ENCODE measurements around the gene SSPN. TPM values are rescaled to one million over a fixed set of nuclear protein-coding genes. Genes with fewer than 3 reads are reported as not detected.

Gene SSPN
- total and polyA plus RNA-seq, 9 of the 15 experiments (the other 6 are each of a cell fraction or from before 2014, with no cell fraction given): 0.40 TPM; not detected in 8

DNA sequence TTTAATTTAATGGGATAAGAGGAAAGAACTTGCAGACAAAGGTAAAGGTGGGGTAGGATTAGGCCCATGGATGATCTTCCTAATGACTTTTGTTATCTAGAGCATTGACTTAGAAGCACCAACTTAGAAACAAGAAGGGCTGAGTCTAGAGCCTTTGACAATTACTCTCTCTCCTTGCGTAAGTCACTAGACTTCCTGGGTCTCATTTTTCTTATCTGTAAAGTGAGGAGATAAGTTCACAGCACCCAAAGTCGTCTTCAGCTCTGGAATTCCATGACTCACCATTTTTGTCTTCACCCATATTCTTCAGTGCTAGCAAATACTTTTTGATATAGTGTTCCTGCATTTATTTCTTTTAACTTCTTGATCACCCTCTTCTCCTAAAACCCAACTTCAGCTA lies 75.7 kb downstream of the SSPN start:
- no peak overlapping the region for H3K4me3 ChIP-seq
- H3K4me1 ChIP-seq (replicated peaks in 1 of 2; ENCODE audit: control insufficient read depth in 2 of 2, insufficient read depth in 2 of 2, low read length in 2 of 2): peaks cover 22 to 50% of the 10 kb centered on the region in 2 experiments; a peak in 4 of 5 replicates
- H3K4me2 ChIP-seq (ENCODE audit: insufficient read depth, low read length): peak overlapping the region; percentile 49
- H3K9me1 ChIP-seq (ENCODE audit: control insufficient read depth, insufficient read depth, low read length): no peaks in the 10 kb centered on the region
- CTCF ChIA-PET (ENCODE audit: low intra/inter-chr PET ratio): no interaction called here
- no peaks in the 10 kb centered on the region for H3K36me3 ChIP-seq (ENCODE audit: control insufficient read depth, insufficient read depth, low read length)
- H3K27me3 ChIP-seq (ENCODE audit: control insufficient read depth in 2 of 2, insufficient read depth in 2 of 2, low read length in 2 of 2): no peaks in the 10 kb centered on the region
- H3K27ac ChIP-seq (ENCODE audit: extremely low read depth, low read depth, low read length): peak overlapping the region; percentile 58
- 4% methylated on average over 2 of the region's 2 CpGs for WGBS (ENCODE audit: insufficient coverage, low coverage, missing lambda C conversion rate)
- intact Hi-C loops (cut with micrococcal nuclease) (no loop called here), in situ Hi-C loops (cut with MboI) (no loop called here)
- H4K20me1 ChIP-seq (replicated peaks; ENCODE audit: control insufficient read depth, insufficient read depth, low read length): no peaks in the 10 kb centered on the region
- no peak overlapping the region for H3K9ac ChIP-seq (ENCODE audit: insufficient read depth in 1 of 2, low read depth in 2 of 2, low read length in 2 of 2)
- H2AFZ ChIP-seq (ENCODE audit: low read depth, low read length): peak overlapping the region; percentile 82
- peak in 2 of 4 experiments; percentile 49 to 67 for DNase-seq (ENCODE audit: extremely low read depth in 1 of 4, low spot score in 3 of 4)
- POLR2A ChIA-PET: interaction anchor here (1.5 kb wide), 1 partner anchor 8 kb away, joined by 6 read pairs; no protein-coding TSS in a partner anchor
- FAIRE-seq: peak; percentile 72
- ATAC-seq: peak; percentile 20
- H3K79me2 ChIP-seq (ENCODE audit: control insufficient read depth, insufficient read depth, low read length): no peaks in the 10 kb centered on the region
- no TSS peak for BruUV-seq (replicated peaks)
- no peaks in the 10 kb centered on the region for H3K9me3 ChIP-seq (replicated peaks; ENCODE audit: control insufficient read depth, insufficient read depth, low read depth, low read length)
- peak; percentile 96 for TF ChIP-seq C11orf30 (IDR thresholded peaks at IDR 0.05; ENCODE audit: low read depth)
- peak; percentile 86 for TF ChIP-seq JUND (IDR thresholded peaks at IDR 0.05; ENCODE audit: borderline replicate concordance, low read depth, low read length)
- peak; percentile 84; the same call in 2 of the 3 replicates for TF ChIP-seq JUND (tag; IDR thresholded peaks at IDR 0.05; ENCODE audit: borderline replicate concordance, low read depth, low read length)
- peak; percentile 46; the same call in 1 of the 2 replicates for TF ChIP-seq BHLHE40 (IDR thresholded peaks at IDR 0.05; ENCODE audit: low read length)
- TF ChIP-seq, protein P1, sequence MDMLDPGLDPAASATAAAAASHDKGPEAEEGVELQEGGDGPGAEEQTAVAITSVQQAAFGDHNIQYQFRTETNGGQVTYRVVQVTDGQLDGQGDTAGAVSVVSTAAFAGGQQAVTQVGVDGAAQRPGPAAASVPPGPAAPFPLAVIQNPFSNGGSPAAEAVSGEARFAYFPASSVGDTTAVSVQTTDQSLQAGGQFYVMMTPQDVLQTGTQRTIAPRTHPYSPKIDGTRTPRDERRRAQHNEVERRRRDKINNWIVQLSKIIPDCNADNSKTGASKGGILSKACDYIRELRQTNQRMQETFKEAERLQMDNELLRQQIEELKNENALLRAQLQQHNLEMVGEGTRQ (CRISPR knock-in tag; IDR thresholded peaks at IDR 0.05): no peak
- TF ChIP-seq, protein P2, sequence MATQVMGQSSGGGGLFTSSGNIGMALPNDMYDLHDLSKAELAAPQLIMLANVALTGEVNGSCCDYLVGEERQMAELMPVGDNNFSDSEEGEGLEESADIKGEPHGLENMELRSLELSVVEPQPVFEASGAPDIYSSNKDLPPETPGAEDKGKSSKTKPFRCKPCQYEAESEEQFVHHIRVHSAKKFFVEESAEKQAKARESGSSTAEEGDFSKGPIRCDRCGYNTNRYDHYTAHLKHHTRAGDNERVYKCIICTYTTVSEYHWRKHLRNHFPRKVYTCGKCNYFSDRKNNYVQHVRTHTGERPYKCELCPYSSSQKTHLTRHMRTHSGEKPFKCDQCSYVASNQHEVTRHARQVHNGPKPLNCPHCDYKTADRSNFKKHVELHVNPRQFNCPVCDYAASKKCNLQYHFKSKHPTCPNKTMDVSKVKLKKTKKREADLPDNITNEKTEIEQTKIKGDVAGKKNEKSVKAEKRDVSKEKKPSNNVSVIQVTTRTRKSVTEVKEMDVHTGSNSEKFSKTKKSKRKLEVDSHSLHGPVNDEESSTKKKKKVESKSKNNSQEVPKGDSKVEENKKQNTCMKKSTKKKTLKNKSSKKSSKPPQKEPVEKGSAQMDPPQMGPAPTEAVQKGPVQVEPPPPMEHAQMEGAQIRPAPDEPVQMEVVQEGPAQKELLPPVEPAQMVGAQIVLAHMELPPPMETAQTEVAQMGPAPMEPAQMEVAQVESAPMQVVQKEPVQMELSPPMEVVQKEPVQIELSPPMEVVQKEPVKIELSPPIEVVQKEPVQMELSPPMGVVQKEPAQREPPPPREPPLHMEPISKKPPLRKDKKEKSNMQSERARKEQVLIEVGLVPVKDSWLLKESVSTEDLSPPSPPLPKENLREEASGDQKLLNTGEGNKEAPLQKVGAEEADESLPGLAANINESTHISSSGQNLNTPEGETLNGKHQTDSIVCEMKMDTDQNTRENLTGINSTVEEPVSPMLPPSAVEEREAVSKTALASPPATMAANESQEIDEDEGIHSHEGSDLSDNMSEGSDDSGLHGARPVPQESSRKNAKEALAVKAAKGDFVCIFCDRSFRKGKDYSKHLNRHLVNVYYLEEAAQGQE (IDR thresholded peaks at IDR 0.05; ENCODE audit: borderline replicate concordance): no peak
- TF ChIP-seq, protein P2 (CRISPR knock-in tag; IDR thresholded peaks at IDR 0.05; ENCODE audit: low read depth): no peak
- TF ChIP-seq SRSF1 (IDR thresholded peaks at IDR 0.05; ENCODE audit: low read depth, low read length): no peak
- TF ChIP-seq TARDBP (IDR thresholded peaks at IDR 0.05): no peak
- TF ChIP-seq MECOM (CRISPR knock-in tag; IDR thresholded peaks at IDR 0.05): peak; percentile 93
- TF ChIP-seq SMAD2 (IDR thresholded peaks at IDR 0.05; ENCODE audit: low read depth, low read length): no peak
- TF ChIP-seq SRSF7 (optimal IDR thresholded peaks at IDR 0.05; ENCODE audit: low read depth, low read length): no peak
- no peak for TF ChIP-seq ZNF695 (CRISPR knock-in tag; IDR thresholded peaks at IDR 0.05)
- no peak for TF ChIP-seq CHD2 (IDR thresholded peaks at IDR 0.05; ENCODE audit: low read depth, low read length)
- peak; percentile 73 for TF ChIP-seq CTBP1 (IDR thresholded peaks at IDR 0.05; ENCODE audit: borderline replicate concordance)
- no peak for TF ChIP-seq GATAD2A (IDR thresholded peaks at IDR 0.05)
- peak; percentile 76; the same call in 1 of the 2 replicates for TF ChIP-seq GATAD2B (IDR thresholded peaks at IDR 0.05; ENCODE audit: borderline replicate concordance)
- no peak for TF ChIP-seq ZNF408 (CRISPR knock-in tag; IDR thresholded peaks at IDR 0.05; ENCODE audit: low read depth)

Data from K562 (cell line).